WTC11 (cell line): ENCODE data around the gene FHIT. TPM values are rescaled to one million over a fixed set of nuclear protein-coding genes. Genes with fewer than 3 reads are reported as not detected.

Experiments
- ATAC-seq: fragments of 200-7000 bp; cut with Tn5 transposase; 2 replicates; pipeline ENCODE4 v1.10.0; 2021; ENCODE audit warnings: mild to moderate bottlenecking, moderate library complexity
- CTCF ChIA-PET: fragments of 300-600 bp; sonication (Branson Sonifier 250); formaldehyde crosslinking; loops from one replicate; lab custom pipeline; 2021; ENCODE audit warnings: antibody characterized with exemption; lab: Charles Lee
- POLR2A ChIA-PET: fragments of 350-600 bp; sonication (Branson Sonifier 250); formaldehyde crosslinking; loops from one replicate; lab custom pipeline; 2021; ENCODE audit warnings: antibody characterized with exemption; lab: Charles Lee
- DNase-seq: peaks from one replicate; pipeline ENCODE4 v3.0.0; 2021; ENCODE audit warnings: low spot score
- H3K27ac Mint-ChIP-seq: 2 replicates; pipeline ENCODE4 v1.8.0; 2021; ENCODE audit warnings: mixed read lengths
- H3K27me3 Mint-ChIP-seq: 2 replicates; pipeline ENCODE4 v1.8.0; 2021; ENCODE audit warnings: low read depth, mild to moderate bottlenecking, moderate library complexity, mixed read lengths
- H3K36me3 Mint-ChIP-seq: 2 replicates; pipeline ENCODE4 v1.8.0; 2021; ENCODE audit warnings: mixed read lengths
- H3K4me1 Mint-ChIP-seq: 2 replicates; pipeline ENCODE4 v1.8.0; 2022; ENCODE audit warnings: mixed read lengths
- H3K4me3 Mint-ChIP-seq: 2 replicates; pipeline ENCODE4 v1.8.0; 2021; ENCODE audit warnings: mild to moderate bottlenecking, moderate library complexity, mixed read lengths
- H3K9me3 Mint-ChIP-seq: 2 replicates; pipeline ENCODE4 v1.8.0; 2021; ENCODE audit warnings: mixed read lengths
- E2F1 ChIP-seq: sonication (generic); formaldehyde crosslinking; IDR thresholded peaks from 2 replicates; pipeline ENCODE4 v1.8.0; 2022; ENCODE audit warnings: mild to moderate bottlenecking, missing genetic modification reagents
- E2F4 ChIP-seq: sonication (generic); formaldehyde crosslinking; IDR thresholded peaks from 2 replicates; pipeline ENCODE4 v1.8.1; 2022; ENCODE audit warnings: low read depth, mild to moderate bottlenecking, moderate library complexity, missing genetic modification reagents, borderline replicate concordance
- FOXK1 ChIP-seq: sonication (generic); formaldehyde crosslinking; IDR thresholded peaks from 2 replicates; pipeline ENCODE4 v1.8.0; 2022; ENCODE audit warnings: mild to moderate bottlenecking, moderate library complexity, missing genetic modification reagents
- FOXP4 ChIP-seq: sonication (generic); formaldehyde crosslinking; IDR thresholded peaks from 2 replicates; pipeline ENCODE4 v1.8.0; 2022; ENCODE audit warnings: mild to moderate bottlenecking, missing genetic modification reagents
- HMGXB4 ChIP-seq: sonication (generic); formaldehyde crosslinking; IDR thresholded peaks from 2 replicates; pipeline ENCODE4 v1.8.1; 2023; ENCODE audit warnings: mild to moderate bottlenecking, moderate library complexity, missing genetic modification reagents
- JUN ChIP-seq: sonication (generic); formaldehyde crosslinking; IDR thresholded peaks from 2 replicates; pipeline ENCODE4 v1.8.0; 2023; ENCODE audit warnings: mild to moderate bottlenecking, missing genetic modification reagents
- KAT7 ChIP-seq: sonication (generic); formaldehyde crosslinking; IDR thresholded peaks from 2 replicates; pipeline ENCODE4 v1.8.1; 2023; ENCODE audit warnings: missing genetic modification reagents, mild to moderate bottlenecking, borderline replicate concordance
- MYBL2 ChIP-seq: sonication (generic); formaldehyde crosslinking; IDR thresholded peaks from 2 replicates; pipeline ENCODE4 v1.8.1; 2023; ENCODE audit warnings: mild to moderate bottlenecking, moderate library complexity, missing genetic modification reagents
- RORB ChIP-seq: fragments of 250-450 bp; sonication (Bioruptor Pico); IDR thresholded peaks from 2 replicates; pipeline ENCODE4 v1.9.0; 2021; ENCODE audit warnings: mild to moderate bottlenecking
- SMAD3 ChIP-seq: sonication (generic); formaldehyde crosslinking; IDR thresholded peaks from 2 replicates; pipeline ENCODE4 v1.8.0; 2022; ENCODE audit warnings: missing genetic modification reagents, mild to moderate bottlenecking, borderline replicate concordance
- STAT6 ChIP-seq: sonication (generic); formaldehyde crosslinking; conservative IDR thresholded peaks from 2 replicates; pipeline ENCODE4 v1.8.1; 2023; ENCODE audit warnings: mild to moderate bottlenecking, low read depth, missing genetic modification reagents, moderate library complexity
- ZNF219 ChIP-seq: sonication (generic); formaldehyde crosslinking; IDR thresholded peaks from 2 replicates; pipeline ENCODE4 v1.8.0; 2023; ENCODE audit warnings: missing genetic modification reagents, mild to moderate bottlenecking, borderline replicate concordance
- ZNF281 ChIP-seq: sonication (generic); formaldehyde crosslinking; IDR thresholded peaks from 2 replicates; pipeline ENCODE4 v1.8.0; 2023; ENCODE audit warnings: mild to moderate bottlenecking, missing genetic modification reagents
- ZNF423 ChIP-seq: fragments of 250-450 bp; sonication (Bioruptor Pico); IDR thresholded peaks from 2 replicates; pipeline ENCODE4 v2.1.2; 2022; ENCODE audit warnings: mild to moderate bottlenecking, moderate library complexity
- ZSCAN18 ChIP-seq: fragments of 250-450 bp; sonication (Bioruptor Pico); IDR thresholded peaks from 2 replicates; pipeline ENCODE4 v2.1.2; 2022; ENCODE audit warnings: mild to moderate bottlenecking, moderate library complexity
- total RNA-seq: library from RNA; stranded (reverse); gene quantifications from 3 replicates; pipeline ENCODE4 v1.2.3, GENCODE V29; 2021

Gene FHIT
- total RNA-seq, 1 experiment from 2014 or later: 2.6 TPM

- TF ChIP-seq STAT6 (no peak), JUN (CRISPR knock-in tag) (no peak), E2F1 (CRISPR knock-in tag) (no peak), MYBL2 (no peak), RORB (CRISPR knock-in tag) (no peak), ZNF423 (CRISPR knock-in tag) (no peak), SMAD3 (CRISPR knock-in tag) (no peak)
Observed at GRCh38 chr3:60146121-60146520, 1105.1 kb downstream of the FHIT start (continued).

- Mint-ChIP-seq H3K27me3 (no peaks in the 10 kb centered on the region), H3K4me1 (peaks cover 18% of the 10 kb centered on the region), H3K27ac (no peak overlapping the region), H3K36me3 (no peaks in the 10 kb centered on the region), H3K4me3 (no peak overlapping the region)
- DNase-seq (no peak), ATAC-seq (no peak)
- ChIA-PET POLR2A (no interaction called here), CTCF (no interaction called here)
- no peak for TF ChIP-seq E2F4 (CRISPR knock-in tag)
- TF ChIP-seq KAT7 (CRISPR knock-in tag): no peak
- no peak for TF ChIP-seq STAT6
- no peak for TF ChIP-seq MYBL2
- no peak for TF ChIP-seq ZSCAN18 (CRISPR knock-in tag)
- TF ChIP-seq, all 79 proteins: peak for 0
- H3K9me3 Mint-ChIP-seq: no peaks in the 10 kb centered on the region
Observed at GRCh38 chr3:60144071-60144470, 1107.2 kb downstream of the FHIT start.

GRCh38 chr3:60142009-60142408 is 1109.2 kb downstream of the FHIT start:
- Mint-ChIP-seq H3K4me3 (no peak overlapping the region), H3K9me3 (no peaks in the 10 kb centered on the region), H3K27ac (no peak overlapping the region), H3K4me1 (peaks cover 14% of the 10 kb centered on the region), H3K27me3 (no peaks in the 10 kb centered on the region), H3K36me3 (no peaks in the 10 kb centered on the region)
- ATAC-seq (no peak), DNase-seq (no peak)
- POLR2A ChIA-PET: no interaction called here
- CTCF ChIA-PET: no interaction called here
- TF ChIP-seq FOXP4 (CRISPR knock-in tag) (no peak), FOXK1 (no peak), HMGXB4 (CRISPR knock-in tag) (no peak), ZNF281 (CRISPR knock-in tag) (no peak), ZSCAN18 (CRISPR knock-in tag) (no peak), ZNF219 (CRISPR knock-in tag) (no peak)
